B cell (primary cell): Measurements from ENCODE around the gene KIRREL1.

Experiments
- EZH2 ChIP-seq: IDR thresholded peaks from 2 replicates; pipeline ENCODE4 v1.6.1; 2012; ENCODE audit warnings: borderline replicate concordance, low read depth, mild to moderate bottlenecking, moderate library complexity, low read length; ENCODE audit not compliant: insufficient read depth, poor library complexity, severe bottlenecking
- TF ChIP-seq, protein P1 (sequence below): fragments of 200-600 bp; IDR thresholded peaks from one replicate; pipeline ENCODE4 v1.8.0; 2022; ENCODE audit warnings: antibody characterized with exemption, mild to moderate bottlenecking

DNA sequence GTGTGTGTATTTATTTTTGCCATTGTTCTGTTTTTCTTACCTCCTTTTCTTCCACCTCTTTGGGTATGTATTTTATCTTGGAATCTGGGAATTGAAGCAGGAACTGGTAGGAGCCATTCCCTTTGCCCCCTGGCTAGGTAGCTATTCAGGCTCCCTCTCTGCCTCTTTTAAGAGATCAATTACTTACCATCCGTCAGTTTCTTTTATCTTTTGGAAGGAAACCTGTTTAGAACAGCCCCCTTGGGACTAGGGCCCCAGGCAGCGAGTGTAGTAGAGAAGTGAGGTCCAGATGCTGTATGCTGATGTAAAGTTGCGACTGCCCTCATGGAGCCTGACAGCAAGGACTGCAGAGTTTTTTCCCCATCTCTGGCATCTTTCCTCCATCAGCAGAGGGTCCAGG lies 41.6 kb downstream of the KIRREL1 start:
- TF ChIP-seq, protein P1, sequence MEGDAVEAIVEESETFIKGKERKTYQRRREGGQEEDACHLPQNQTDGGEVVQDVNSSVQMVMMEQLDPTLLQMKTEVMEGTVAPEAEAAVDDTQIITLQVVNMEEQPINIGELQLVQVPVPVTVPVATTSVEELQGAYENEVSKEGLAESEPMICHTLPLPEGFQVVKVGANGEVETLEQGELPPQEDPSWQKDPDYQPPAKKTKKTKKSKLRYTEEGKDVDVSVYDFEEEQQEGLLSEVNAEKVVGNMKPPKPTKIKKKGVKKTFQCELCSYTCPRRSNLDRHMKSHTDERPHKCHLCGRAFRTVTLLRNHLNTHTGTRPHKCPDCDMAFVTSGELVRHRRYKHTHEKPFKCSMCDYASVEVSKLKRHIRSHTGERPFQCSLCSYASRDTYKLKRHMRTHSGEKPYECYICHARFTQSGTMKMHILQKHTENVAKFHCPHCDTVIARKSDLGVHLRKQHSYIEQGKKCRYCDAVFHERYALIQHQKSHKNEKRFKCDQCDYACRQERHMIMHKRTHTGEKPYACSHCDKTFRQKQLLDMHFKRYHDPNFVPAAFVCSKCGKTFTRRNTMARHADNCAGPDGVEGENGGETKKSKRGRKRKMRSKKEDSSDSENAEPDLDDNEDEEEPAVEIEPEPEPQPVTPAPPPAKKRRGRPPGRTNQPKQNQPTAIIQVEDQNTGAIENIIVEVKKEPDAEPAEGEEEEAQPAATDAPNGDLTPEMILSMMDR = no peak
- TF ChIP-seq EZH2 = no peak
